ENCODE data around the gene AKTIP. TPM values are rescaled to one million over a fixed set of nuclear protein-coding genes. Genes with fewer than 3 reads are reported as not detected.

The AKTIP gene
- total and polyA plus RNA-seq, 9 of the 15 experiments (the other 6 are each of a cell fraction or from before 2014, with no cell fraction given), result 3.0 to 10.7 (median 4.4) TPM

DNA sequence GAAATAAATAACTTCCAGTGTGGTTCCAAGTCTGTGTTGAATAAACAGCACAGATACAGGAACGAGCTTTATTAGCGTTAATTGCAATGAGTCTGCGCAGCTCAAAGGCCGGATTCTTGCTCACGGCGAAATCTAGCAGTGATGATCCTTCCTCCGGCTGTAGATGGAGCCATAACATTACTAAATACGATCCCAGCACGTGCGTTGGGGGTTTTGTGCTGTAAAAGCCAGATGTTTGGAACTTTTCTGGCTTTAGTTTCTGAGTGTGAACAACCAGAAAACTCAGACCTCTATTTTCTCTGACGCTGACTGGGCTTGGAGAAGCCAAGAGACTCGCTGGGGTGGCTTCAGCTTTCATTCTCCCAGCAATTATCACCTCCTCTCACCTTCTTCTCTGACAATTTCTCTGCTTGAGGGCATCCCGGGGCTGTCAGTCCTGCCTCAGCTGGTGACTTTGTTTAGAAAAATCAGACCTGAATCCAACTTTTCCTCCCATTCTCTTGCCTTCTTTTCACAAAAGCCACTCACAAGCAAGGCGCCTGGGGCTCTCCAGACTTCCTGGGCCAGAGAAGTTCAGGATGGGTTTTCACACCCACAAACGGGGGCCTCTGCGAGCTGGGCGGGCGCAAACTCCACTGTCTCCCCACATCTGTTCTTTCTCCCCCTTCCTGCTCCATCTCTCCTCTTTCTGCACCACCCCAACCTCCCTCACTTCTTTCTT lies 47.1 kb upstream of the AKTIP start (continued):
- TF ChIP-seq MAX (CRISPR knock-in tag; IDR thresholded peaks at IDR 0.05) (peak; percentile 52), ELF2 (CRISPR knock-in tag; IDR thresholded peaks at IDR 0.05) (no peak), MTF1 (CRISPR knock-in tag; IDR thresholded peaks at IDR 0.05; ENCODE audit: borderline replicate concordance) (no peak), NUFIP1 (IDR thresholded peaks at IDR 0.05; ENCODE audit: partially characterized antibody) (no peak), STAG1 (CRISPR knock-in tag; IDR thresholded peaks at IDR 0.05; ENCODE audit: borderline replicate concordance) (peak; percentile 42; the same call in 1 of the 2 replicates), SMC3 (conservative IDR thresholded peaks at IDR 0.05; ENCODE audit: insufficient read depth, low read depth, low read length) (peak; percentile 23; the same call in 1 of the 2 replicates)
- TF ChIP-seq, protein P1, sequence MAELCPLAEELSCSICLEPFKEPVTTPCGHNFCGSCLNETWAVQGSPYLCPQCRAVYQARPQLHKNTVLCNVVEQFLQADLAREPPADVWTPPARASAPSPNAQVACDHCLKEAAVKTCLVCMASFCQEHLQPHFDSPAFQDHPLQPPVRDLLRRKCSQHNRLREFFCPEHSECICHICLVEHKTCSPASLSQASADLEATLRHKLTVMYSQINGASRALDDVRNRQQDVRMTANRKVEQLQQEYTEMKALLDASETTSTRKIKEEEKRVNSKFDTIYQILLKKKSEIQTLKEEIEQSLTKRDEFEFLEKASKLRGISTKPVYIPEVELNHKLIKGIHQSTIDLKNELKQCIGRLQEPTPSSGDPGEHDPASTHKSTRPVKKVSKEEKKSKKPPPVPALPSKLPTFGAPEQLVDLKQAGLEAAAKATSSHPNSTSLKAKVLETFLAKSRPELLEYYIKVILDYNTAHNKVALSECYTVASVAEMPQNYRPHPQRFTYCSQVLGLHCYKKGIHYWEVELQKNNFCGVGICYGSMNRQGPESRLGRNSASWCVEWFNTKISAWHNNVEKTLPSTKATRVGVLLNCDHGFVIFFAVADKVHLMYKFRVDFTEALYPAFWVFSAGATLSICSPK (IDR thresholded peaks at IDR 0.05; ENCODE audit: borderline replicate concordance), result no peak
- TF ChIP-seq, protein P2, sequence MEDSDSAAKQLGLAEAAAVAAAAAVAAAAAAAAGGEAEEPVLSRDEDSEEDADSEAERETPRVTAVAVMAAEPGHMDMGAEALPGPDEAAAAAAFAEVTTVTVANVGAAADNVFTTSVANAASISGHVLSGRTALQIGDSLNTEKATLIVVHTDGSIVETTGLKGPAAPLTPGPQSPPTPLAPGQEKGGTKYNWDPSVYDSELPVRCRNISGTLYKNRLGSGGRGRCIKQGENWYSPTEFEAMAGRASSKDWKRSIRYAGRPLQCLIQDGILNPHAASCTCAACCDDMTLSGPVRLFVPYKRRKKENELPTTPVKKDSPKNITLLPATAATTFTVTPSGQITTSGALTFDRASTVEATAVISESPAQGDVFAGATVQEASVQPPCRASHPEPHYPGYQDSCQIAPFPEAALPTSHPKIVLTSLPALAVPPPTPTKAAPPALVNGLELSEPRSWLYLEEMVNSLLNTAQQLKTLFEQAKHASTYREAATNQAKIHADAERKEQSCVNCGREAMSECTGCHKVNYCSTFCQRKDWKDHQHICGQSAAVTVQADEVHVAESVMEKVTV (CRISPR knock-in tag; IDR thresholded peaks at IDR 0.05), result peak; percentile 36; the same call in 1 of the 2 replicates
